GM21360 (cell line): ENCODE results near the gene ATR.
"Not testable (repeated sequence)": the region's sequence is repeated elsewhere in the genome, so short reads cannot be mapped to it uniquely, and the experiment has no call there.

Experiments
- ATAC-seq: cut with Tn5 transposase; IDR thresholded peaks from one replicate; pipeline ENCODE4 v1.9.1; 2021; ENCODE audit warnings: mild to moderate bottlenecking, moderate library complexity; ENCODE audit not compliant: unreplicated experiment

ATR gene

DNA sequence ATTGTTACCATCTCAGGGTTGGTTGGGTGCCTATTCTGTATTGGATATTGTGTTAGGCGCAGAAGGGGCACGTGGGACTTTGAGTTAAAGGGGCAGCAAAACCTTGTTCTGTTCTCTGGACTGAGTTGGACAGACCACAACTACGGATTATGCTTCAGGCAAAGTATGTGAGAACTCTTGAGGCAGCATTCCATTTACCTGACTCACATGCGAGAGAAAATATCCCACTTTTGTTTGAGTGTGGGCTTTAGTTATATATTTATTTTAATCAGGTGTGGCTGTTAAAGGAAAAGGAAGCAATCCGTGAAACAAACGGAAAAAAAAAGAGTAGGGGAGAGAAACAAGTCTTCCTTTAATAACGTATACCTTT lies 17.0 kb upstream of the ATR start:
- no peak for ATAC-seq

DNA sequence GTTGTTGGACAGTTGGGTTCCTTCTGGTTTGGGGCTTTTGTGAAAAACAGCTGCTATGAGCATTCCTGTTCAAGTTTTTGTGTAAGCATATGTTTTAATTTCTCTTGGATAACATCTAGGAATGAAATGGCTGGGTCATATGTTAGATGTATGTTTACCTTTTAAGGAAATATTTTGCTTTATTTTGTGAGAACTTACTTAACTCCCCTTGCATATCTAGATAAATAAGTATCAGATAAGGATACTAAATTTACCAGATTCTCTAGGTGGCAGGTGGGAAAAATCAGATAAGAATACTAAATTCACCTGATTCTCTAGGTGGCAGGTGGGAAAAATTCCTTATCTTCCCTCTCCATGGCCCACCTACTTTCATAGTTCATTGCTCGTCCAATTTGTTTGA lies 16.6 kb upstream of the ATR start:
- ATAC-seq, result no peak

DNA sequence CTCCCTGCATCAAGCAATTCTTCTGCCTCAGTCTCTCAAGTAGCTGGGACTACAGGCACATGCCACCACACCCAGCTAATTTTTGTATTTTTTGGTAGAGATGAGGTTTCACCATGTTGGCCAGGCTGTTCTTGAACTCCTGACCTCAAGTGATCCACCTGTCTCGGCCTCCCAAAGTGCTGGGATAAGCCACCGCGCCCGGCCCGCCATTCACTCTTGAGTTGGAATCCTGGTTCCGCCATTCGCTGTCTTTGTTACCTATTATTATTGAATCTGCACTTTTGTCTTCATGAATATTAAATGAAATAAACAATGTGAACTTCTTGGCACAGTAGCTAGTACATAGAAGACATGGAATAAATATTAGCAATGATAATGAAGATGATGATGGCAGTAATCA lies 13.7 kb upstream of the ATR start:
- not testable (repeated sequence) for ATAC-seq

DNA sequence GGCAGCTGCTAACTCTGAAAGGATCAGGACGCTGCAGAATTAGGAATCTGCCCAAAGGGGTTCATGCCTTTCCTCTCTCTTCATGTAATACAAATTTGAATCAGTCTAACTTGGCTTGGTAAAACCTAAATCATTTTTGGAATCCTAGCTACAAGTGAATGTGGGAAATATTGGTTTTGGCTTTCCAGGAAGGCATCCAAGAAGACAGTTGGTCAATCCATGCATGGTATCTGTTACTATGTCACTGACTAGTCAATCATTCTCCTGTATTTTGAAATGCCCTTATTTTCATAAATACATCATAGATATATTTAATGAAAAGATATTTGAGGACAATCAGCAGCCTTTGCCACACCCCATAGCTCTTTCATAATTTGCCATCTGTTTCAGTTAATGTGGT lies 10.2 kb upstream of the ATR start:
- no peak for ATAC-seq

DNA sequence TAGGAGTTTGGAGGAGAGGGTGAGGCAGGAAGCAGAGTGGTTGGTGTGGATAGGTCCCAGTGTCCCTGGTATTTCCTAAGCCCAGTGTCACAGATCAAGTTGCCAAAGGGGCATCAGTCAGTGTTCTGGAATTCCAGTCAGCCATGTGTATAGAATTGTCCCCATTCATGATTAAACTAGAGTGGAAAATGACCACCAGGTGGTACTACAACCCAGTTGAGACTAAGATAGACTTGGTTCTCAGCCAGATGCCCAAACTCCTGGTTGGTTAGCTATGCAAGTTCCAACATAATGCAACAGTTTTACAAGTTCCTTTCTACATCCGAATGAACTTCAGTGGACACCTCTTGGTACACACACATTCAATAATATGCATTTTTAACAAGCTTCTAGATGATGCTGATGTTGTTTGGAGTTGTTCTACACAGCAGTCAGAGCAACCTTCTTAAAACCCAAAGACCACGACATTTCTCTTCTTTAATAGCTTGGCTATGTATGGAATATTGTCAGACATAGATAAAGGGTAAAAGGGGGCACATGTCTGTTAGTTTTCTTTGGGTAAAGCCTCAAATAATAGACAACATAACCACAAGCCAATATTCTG lies 8.4 kb upstream of the ATR start:
- ATAC-seq, result peak; percentile 70

DNA sequence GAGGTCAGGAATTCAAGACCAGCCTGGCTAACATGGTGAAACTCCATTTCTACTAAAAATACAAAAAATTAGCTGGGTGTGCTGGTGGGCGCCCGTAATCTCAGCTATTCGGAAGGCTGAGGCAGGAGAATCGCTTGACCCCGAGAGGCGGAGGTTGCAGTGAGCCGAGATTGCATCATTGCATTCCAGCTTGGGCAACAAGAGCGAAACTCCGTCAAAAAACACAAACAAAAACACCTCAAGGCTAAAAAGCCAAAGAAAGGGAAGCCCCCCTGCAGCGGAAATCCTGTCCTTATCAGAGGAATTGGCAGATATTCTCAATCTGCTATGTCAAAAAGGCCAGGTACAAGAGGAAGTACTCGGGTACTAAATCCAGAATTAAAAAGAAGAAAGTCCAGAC lies 2.5 kb upstream of the ATR start:
- ATAC-seq, result not testable (repeated sequence)

DNA sequence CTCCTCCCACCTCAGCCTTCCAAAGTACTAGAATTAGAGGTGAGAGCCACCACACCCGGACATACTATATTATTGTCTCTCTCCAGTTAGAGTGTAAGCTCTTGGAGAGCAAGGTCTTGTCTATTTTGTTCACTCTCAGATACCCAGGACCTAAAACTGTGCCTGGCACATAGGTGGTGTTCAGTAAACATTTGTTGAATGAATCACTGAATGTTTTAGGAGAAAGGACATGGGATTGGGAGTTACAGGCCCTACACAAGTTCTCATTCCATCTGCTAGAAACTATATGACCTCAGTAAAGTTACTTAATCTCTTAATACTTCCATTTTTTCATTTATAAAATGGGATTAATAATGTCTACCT lies 1.5 kb upstream of the ATR start:
- ATAC-seq, result no peak

DNA sequence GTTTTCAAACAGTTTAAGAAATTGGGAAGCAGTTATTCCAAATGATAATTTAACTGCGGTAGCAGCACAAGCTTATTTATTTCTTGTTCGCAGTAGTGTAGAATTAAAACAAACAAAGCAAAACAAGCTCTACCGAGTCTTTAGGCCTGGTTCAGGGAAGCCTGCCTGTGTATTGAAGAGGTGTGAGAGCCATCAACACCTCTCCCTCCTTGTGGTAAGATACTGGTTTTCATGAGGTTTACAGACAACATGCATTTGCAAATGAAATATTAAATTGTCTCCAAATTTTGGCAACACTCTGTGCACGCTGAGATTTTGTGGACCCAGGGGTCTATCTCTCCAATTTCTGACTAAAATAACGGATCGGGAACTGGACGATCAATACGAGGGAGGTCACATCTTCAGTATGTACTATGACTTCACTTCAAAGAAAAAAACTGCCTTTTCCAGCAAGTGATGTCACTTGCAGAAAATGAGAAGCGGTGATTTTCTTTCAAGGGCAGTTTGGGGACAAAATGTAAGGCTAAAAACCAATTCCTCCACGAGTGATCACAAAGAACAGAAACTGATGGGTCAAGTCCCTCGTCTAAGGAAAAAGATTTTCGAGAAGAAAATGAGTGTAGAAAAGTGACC lies 721 bp downstream of the ATR start:
- no peak for ATAC-seq

DNA sequence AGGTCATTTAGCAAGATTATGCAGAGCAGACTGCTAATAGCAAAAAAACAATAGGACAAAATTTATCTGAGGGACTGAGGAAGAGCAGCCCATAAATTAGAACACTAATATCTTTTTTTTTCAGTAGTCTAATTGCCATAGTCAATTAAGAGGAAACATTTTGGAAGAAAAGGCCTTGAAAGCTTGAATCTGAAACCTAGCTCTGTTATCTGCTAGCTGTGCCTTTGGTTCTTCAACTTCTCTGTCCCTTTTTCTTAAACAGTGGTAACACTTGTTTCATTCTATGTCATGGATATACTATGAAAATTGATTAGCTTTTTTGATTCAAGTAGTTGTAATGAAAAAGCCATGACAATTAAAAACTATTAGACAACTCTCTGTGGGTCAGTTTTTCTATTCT lies 1.7 kb downstream of the ATR start:
- ATAC-seq, result no peak

DNA sequence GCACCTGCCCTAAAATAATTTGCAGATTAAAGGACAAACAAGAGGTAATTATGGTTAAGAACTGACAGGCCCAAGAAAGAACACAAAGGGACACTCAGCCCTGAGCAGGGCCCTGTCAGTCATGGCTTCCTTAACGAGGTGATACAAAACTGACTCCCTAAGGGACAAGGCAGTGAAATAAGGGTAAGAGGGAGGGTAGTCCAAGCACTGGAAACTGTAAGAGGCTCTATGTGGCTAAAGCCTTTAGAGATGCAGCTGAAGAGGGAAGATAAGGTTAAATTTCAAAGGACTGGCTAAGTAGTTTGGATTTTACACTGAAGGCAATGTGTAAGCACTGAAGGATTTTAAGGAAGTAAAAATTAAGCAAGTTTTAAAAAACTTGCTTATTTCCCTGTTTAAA lies 3.9 kb downstream of the ATR start:
- no peak for ATAC-seq

DNA sequence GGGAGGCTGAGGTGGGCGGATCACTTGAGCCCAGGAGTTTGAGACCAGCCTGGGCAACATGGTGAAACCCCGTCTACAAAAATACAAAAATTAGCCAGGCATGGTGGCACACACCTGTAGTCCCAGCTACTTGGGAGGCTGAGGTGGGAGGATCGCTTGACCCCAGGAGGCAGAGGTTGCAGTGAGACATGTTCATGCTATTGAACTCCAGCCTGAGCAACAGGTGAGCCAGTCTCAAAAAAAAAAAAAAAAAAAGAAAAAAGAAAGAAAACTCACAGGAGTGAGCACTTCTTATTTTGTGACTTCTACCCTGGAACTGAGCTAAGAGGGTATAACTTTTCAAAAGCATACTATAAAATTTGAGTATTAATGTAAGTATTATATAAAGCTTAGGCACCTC lies 4.3 kb downstream of the ATR start:
- not testable (repeated sequence) for ATAC-seq

DNA sequence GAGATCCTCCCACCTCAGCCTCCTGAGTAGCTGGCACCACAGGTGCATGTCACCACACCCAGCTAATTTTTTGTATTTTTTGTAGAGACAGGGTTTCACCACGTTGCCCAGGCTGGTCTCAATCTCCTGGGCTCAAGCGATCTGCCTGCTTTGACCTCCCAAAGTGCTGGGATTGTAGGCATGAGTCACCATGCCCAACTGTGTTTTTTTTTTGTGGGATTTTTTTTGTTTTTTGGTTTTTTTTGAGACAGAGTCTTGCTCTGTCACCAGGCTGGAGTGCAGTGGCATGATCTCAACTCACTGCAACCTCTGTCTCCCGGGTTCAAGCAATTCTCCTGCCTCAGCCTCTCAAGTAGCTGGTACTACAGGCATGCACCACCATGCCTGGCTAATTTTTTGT lies 9.1 kb downstream of the ATR start:
- not testable (repeated sequence) for ATAC-seq

DNA sequence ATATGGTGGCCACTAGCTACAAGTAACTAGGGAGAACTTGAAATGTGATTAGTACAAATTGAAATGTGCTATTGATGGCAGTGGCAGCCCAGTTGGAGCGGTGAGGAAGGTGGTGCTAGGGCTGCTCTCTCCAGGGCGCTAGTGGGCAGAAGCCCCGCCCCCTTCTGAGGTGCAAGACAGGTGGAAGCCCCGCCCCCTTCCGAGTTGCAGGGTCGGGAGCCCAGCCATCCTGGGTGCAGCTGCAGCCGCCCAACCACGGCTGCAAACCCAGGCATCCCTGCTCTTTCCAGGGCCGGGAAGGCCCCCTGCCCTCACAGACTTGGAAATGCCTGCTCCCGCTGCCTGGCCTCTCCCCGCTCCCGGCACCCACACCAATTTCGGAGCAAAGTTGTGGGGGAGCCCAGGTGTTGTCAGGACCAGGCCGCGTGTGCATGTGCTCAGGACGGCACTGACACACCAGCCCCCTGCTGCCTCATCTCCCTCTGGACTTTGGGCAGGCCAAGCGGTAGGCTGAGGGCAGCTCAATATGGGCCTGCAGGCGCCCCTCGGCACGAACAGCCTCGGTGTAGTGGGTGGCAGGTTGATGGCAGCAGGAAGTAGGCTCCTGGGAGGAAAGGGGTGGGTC lies 10.0 kb downstream of the ATR start:
- ATAC-seq, result no peak

DNA sequence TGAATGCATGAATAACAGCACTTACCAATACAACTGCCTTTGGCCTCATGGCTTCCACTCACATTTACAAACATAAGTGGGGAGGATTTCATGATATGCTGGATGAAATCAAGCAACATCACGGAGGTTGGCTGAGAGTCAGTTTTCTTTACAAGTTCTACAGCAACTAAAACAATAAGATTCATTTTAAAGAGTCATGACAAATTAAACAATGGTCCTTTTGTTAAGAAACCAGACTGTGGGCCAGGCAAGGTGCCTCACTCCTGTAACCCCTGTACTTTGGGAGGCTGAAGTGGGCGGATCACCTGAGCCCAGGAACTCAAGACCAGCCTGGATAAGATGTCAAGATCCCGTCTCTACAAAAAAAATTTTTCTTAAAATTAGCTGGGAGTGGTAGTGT lies 12.4 kb downstream of the ATR start:
- no peak for ATAC-seq

DNA sequence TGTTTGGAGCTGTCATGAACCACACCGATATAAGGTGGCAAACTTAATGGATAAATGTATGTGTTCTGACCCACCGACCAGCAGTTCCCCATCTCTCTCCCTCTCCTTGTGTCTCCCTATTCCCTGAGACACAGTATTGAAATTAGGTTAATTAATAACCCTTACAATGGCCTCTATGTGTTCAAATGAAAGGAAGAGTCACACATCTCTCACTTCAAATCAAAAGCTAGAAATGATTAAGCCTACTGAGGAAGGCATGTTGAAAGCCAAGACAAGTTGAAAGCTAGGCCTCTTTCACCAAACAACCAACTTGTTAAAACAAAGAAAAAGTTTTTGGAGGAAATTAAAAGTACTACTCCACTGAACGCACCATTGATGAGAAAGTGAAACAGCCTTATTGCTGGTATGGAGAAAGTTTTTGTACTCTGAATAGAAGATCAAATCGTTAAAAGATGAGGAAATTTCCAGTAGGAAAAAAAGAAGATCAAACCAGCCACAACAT lies 15.0 kb downstream of the ATR start:
- ATAC-seq, result no peak

DNA sequence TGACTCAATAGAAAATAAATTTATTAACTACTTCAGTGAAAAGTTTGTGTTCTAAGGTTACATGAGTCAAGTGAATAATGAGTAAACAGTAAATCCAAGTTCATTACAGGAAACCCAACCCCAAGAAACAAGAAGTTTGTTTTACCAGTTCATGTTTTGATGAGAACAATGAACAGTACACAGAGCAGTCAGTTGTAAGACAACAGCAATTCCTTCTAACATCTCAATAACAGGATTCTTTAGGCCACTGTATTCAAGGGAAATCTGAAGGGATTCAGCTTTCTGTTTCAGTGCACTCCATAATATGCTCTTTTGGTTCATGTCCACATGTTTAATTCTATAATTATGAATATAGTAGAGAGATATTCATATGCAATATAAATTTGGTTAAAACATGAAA lies 18.4 kb downstream of the ATR start:
- ATAC-seq, result no peak

DNA sequence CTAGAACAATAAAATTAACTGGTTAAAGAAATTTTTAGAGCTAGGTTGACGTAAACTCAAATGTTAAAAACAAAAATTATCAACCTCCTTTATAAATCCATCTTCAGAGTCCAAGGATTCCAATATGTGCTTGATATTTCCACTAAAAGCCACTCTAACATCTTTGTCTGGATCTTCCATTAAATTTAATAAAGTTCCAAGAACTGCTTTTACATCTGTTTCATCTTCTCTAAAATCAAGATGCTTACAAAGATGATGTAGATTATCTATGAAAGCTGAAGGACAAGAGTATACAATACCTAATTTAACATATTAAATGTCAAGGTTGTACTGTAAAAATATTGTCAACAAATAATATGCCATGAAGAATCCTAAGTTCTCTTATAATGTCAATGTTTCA lies 24.8 kb downstream of the ATR start:
- ATAC-seq, result no peak

DNA sequence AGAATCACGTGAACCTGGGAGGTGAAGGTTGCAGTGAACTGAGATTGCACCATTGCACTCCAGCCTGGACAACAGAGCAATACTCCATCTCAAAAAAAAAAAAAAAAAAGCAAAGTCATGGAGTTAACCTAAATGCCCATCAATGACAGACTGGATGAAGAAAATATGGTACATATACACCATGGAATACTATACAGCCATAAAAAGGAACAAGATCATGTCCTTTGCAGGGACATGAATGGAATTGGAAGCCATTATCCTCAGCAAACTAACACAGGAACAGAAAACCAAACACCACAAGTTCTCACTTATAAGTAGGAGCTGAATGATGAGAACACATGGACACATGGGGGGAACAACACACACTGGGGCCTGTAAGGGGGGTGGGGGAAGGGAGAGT lies 26.0 kb downstream of the ATR start:
- ATAC-seq, result not testable (repeated sequence)

DNA sequence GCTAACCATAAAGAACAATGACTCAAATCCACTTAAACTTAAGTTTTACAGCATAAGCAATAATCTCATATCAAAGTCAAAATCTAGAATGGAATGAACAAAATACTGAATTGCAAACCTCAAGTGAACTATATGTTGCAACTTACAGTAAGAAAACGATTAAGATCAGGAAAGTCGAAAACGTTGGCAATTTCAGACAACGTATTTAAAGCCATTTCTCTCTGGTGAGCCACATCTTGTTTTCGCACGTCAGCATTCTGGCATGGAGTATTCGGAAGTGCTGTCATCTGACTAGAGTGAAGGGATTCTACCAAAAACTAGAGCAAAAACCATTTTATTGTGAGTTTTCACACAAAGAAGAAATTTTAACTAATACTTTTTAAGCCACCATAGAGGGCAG lies 28.5 kb downstream of the ATR start:
- ATAC-seq, result no peak

DNA sequence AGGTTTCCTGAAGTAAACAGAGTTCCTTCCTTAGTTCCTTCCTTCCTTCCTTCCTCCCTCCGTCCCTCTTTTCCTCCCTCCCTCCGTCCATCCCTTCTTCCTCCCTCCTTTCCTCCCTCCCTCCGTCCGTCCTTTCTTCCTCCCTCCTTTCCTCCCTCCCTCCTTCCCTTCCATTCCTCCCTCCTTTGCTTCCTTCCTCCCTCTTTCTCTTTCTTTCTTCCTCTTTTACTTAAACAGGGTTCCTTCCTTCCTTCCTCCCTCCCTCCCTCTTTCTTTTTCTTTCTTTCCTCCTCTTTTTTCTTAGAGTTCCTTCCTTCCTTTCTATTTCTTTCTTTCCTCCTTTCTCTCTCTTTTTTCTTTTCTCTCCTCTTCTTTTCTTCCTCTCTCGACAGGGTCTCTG lies 35.2 kb downstream of the ATR start:
- ATAC-seq, result no peak

DNA sequence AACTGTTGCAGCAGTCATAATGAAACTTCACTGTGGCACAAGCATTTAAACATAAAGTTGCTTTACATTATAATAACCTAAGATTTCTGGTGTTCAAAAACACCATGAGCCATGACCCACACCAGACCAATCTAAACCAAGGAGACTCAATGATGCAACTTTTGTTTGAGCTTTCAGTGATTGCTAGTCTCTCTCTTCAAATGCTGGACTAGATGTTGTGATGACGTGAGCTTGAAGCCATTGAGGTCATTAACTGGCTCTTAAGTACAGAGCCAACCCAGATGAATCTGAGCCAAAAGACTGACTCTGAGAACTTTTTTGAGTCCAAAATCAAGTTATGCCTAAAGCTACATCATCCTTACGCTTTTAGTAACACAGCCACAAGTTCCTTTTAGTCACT lies 36.5 kb downstream of the ATR start:
- ATAC-seq, result no peak

DNA sequence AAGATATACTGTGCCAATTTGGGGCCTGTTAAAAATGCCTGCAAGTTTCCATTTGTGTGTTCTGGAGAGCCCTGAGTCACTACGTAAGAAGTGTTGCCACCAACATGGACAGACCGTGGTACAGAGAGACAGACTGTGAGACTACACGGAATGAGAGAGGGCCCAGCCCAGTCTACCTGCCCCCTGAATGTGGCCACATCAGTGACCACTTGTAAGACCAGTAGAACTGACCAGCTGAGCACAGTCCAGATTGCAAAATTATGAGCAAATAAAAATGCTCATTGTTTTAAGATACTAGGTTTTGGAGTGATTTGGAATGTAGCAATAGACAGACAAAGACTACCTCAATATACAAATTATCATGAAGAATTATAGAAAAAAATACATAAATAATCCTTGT lies 42.0 kb downstream of the ATR start:
- no peak for ATAC-seq

DNA sequence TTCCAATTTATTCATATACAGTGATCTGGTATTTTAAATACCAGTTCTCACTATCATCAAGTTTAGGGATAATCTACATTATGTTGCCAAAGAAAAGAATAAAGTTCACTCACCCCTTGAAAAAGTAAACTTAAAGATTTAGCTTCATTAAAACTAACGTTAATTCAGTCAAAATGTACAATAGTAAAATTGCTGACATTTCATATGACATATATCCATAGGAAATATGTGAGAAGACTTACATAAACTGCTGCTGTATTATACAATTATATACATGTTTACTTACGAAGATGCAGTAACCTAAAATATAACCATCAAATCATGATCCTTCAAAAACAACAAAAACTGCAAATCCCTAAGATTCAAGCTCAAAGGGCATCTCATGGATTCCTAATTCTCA lies 44.0 kb downstream of the ATR start:
- no peak for ATAC-seq
